Endothelial cell of umbilical vein (primary cell): ENCODE measurements around the gene KRT81. TPM values are rescaled to one million over a fixed set of nuclear protein-coding genes. Genes with fewer than 3 reads are reported as not detected.
"Not testable (repeated sequence)": the region's sequence is repeated elsewhere in the genome, so short reads cannot be mapped to it uniquely, and the experiment has no call there.

Source experiments
- BruUV-seq: library from RNA; stranded (reverse); fragments of 400-500 nt; replicated peaks from 2 replicates; lab custom pipeline; 2021; lab: Mats Ljungman, UMichigan
- CTCF ChIA-PET: fragments of 300-600, 350-600 bp; sonication (Branson Sonifier 250); formaldehyde crosslinking; loops from one replicate; lab custom pipeline; 2021; ENCODE audit warnings: antibody characterized with exemption, inconsistent platforms; lab: Charles Lee
- POLR2A ChIA-PET: fragments of 300-600, 350-600 bp; sonication (Branson Sonifier 250); formaldehyde crosslinking; loops from one replicate; lab custom pipeline; 2021; ENCODE audit warnings: antibody characterized with exemption, inconsistent platforms; lab: Charles Lee
- DNase-seq: peaks from one replicate; pipeline ENCODE4 v3.0.0-alpha.2; 2011; ENCODE audit warnings: low read depth, low spot score
- FAIRE-seq: peaks from 2 replicates; lab custom pipeline; 2011; peaks lifted over from hg19 to GRCh38; lab: Jason Lieb, UNC
- H2AFZ ChIP-seq: 2 replicates; pipeline ENCODE4 v1.6.0; 2012; ENCODE audit warnings: low read depth, low read length, control low read depth, inconsistent platforms
- H3K27ac ChIP-seq: 2 replicates; pipeline ENCODE4 v1.5.1; 2011; ENCODE audit warnings: low read depth, mild to moderate bottlenecking, control low read depth, low read length, moderate library complexity; ENCODE audit not compliant: insufficient read depth
- H3K27me3 ChIP-seq, 2 experiments: 2 replicates each; pipeline versions ENCODE4 v1.6.0 to v1.6.1; 2011; ENCODE audit warnings: low read length in 2 of 2, mixed read lengths in 1 of 2; ENCODE audit not compliant: control insufficient read depth in 2 of 2, insufficient read depth in 2 of 2
- H3K36me3 ChIP-seq, 2 experiments: 2 replicates in 1 of 2; 3 replicates in 1 of 2; pipeline ENCODE4 v1.5.1; 2011; ENCODE audit warnings: low read length in 2 of 2, mild to moderate bottlenecking in 1 of 2, moderate library complexity in 1 of 2; ENCODE audit not compliant: control insufficient read depth in 2 of 2, insufficient read depth in 2 of 2; ENCODE audit errors: extremely low read depth in 1 of 2
- H3K4me1 ChIP-seq: 3 replicates; pipeline ENCODE4 v1.5.1; 2011; ENCODE audit warnings: mild to moderate bottlenecking, low read length; ENCODE audit not compliant: control insufficient read depth, insufficient read depth; ENCODE audit errors: extremely low read depth
- H3K4me2 ChIP-seq: 2 replicates; pipeline ENCODE4 v1.6.1; 2011; ENCODE audit warnings: low read length, control low read depth, mixed read lengths; ENCODE audit not compliant: insufficient read depth
- H3K4me3 ChIP-seq, 3 experiments: fragments of 200-600 bp in 1 of 3; sonication (generic), shearing (Covaris generic) in 1 of 3; replicated peaks in 1 of 3; 2 replicates each; pipeline ENCODE4 v1.5.1; 2011 to 2016; ENCODE audit warnings: control low read depth in 3 of 3, low read length in 3 of 3, mild to moderate bottlenecking in 2 of 3, inconsistent platforms in 1 of 3, low read depth in 1 of 3, moderate library complexity in 1 of 3; ENCODE audit not compliant: insufficient read depth in 1 of 3
- H3K79me2 ChIP-seq: 2 replicates; pipeline ENCODE4 v1.6.0; 2012; ENCODE audit warnings: low read length, inconsistent platforms; ENCODE audit not compliant: control insufficient read depth, insufficient read depth
- H3K9ac ChIP-seq: replicated peaks from 2 replicates; pipeline ENCODE3; 2011; ENCODE audit warnings: low read length, control low read depth; ENCODE audit not compliant: insufficient read depth; ENCODE audit errors: extremely low read depth
- H3K9me1 ChIP-seq: replicated peaks from 3 replicates; pipeline ENCODE4 v1.6.0; 2011; ENCODE audit warnings: mild to moderate bottlenecking, low read length; ENCODE audit not compliant: control insufficient read depth, insufficient read depth; ENCODE audit errors: extremely low read depth
- H3K9me3 ChIP-seq: replicated peaks from 2 replicates; pipeline ENCODE4 v1.5.1; 2012; ENCODE audit warnings: low read length, inconsistent platforms; ENCODE audit not compliant: control insufficient read depth, insufficient read depth
- H4K20me1 ChIP-seq: replicated peaks from 2 replicates; pipeline ENCODE3; 2011; ENCODE audit warnings: mild to moderate bottlenecking, low read length; ENCODE audit not compliant: control insufficient read depth, insufficient read depth; ENCODE audit errors: extremely low read depth
- FOS ChIP-seq: IDR thresholded peaks from 2 replicates; pipeline ENCODE4 v1.6.1; 2011; ENCODE audit warnings: mild to moderate bottlenecking, low read length, moderate library complexity, borderline replicate concordance; ENCODE audit not compliant: insufficient read depth
- JUN ChIP-seq: IDR thresholded peaks from 2 replicates; pipeline ENCODE4 v1.6.1; 2011; ENCODE audit warnings: borderline replicate concordance, low read depth; ENCODE audit not compliant: insufficient read length, insufficient read depth
- MAX ChIP-seq: IDR thresholded peaks from 2 replicates; pipeline ENCODE4 v1.6.1; 2011; ENCODE audit not compliant: insufficient read depth, insufficient read length
- POLR2A ChIP-seq: IDR thresholded peaks from 2 replicates; pipeline ENCODE4 v1.6.1; 2012; ENCODE audit warnings: low read depth, mild to moderate bottlenecking, control low read depth, low read length
- dilution Hi-C: fragments of 300-500 bp; cut with MboI; formaldehyde crosslinking; loops from one replicate; pipeline ENCODE4 v1.15.0; 2019; ENCODE audit warnings: low sequenced_read_pairs; ENCODE audit not compliant: extremely low pct_ligation_motif_present
- intact Hi-C: fragments of 100-400 bp; cut with micrococcal nuclease; formaldehyde crosslinking; loops from one replicate; pipeline ENCODE4 v1.10.0; 2022
- polyA plus RNA-seq, 4 experiments: library from polyadenylated mRNA; depleted of rRNA in 3 of 4; stranded (reverse) in 3 of 4; unstranded in 1 of 4; fragments of >200 nt; gene quantifications; 2 replicates each; pipeline versions ENCODE4 v1.2.1 to v1.2.3, GENCODE V29; 2011 to 2012; ENCODE audit warnings: missing spikeins in 1 of 4
- total RNA-seq: library from RNA; stranded (reverse); gene quantifications from 2 replicates; pipeline ENCODE4 v1.2.3, GENCODE V29; 2021

The KRT81 gene
- total and polyA plus RNA-seq, 2 donors (not counting 3 experiments of a cell fraction or from before 2014, with no cell fraction given), result not detected

- CTCF ChIA-PET, result interaction anchor here (1.2 kb wide), 1 partner anchor 18 kb away, joined by 3 read pairs; no protein-coding TSS in a partner anchor
- H3K79me2 ChIP-seq, H3K9me3 ChIP-seq, H2AFZ ChIP-seq, FAIRE-seq, POLR2A ChIA-PET, dilution Hi-C loops, H3K27ac ChIP-seq, H4K20me1 ChIP-seq, H3K9ac ChIP-seq, BruUV-seq, DNase-seq, H3K36me3 ChIP-seq, H3K27me3 ChIP-seq, H3K4me3 ChIP-seq, H3K9me1 ChIP-seq, H3K4me2 ChIP-seq, intact Hi-C loops: not testable (repeated sequence)
- H3K4me1 ChIP-seq, result peaks cover 20% of the 10 kb centered on the region
These were observed 51.1 kb downstream of the KRT81 start for GRCh38 chr12:52240247-52240646.

DNA sequence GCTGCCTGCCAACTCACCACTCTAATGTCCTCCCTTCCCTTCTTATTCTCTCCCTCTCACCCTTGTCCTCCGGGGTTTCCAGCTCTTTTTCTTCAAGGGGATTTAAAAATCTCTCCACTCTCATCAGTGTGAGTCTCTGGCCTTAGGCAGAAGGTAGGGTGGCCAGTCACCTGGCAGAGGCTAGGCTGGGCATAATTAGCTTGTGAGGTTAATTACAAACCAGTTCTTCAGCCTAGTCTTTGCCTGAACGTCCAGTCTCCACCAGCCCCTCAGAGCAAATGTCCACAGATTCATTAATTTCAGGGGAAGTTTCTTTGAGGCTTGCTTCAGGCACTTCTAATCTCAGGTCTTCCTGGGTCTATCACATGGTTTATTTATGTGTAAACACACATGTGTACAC is 51.6 kb downstream of the KRT81 start:
- dilution Hi-C loops, result no loop called here
- FAIRE-seq (no peak), DNase-seq (no peak)
- Histone ChIP-seq H4K20me1 (no peaks in the 10 kb centered on the region), H3K27ac (no peak overlapping the region), H3K9me3 (no peaks in the 10 kb centered on the region), H3K4me2 (no peak overlapping the region), H3K9me1 (no peaks in the 10 kb centered on the region), H3K36me3 (peaks cover 0 to 5% of the 10 kb centered on the region in 2 experiments), H3K4me1 (peaks cover 23% of the 10 kb centered on the region), H3K27me3 (no peaks in the 10 kb centered on the region), H3K4me3 (no peak overlapping the region), H3K9ac (no peak overlapping the region), H3K79me2 (peaks cover under 1% of the 10 kb centered on the region), H2AFZ (no peak overlapping the region)
- no TSS peak for BruUV-seq
- POLR2A ChIA-PET, result no interaction called here
- intact Hi-C loops, result no loop called here
- no peak for TF ChIP-seq FOS
- no peak for TF ChIP-seq JUN
- no peak for TF ChIP-seq POLR2A
- TF ChIP-seq MAX, result no peak
- CTCF ChIA-PET, result interaction anchor here (0.7 to 1.2 kb wide), 2 partner anchors 18 to 83 kb away, joined by 3 read pairs; no protein-coding TSS in a partner anchor
